Measurements from ENCODE around the gene UQCC2. TPM values are rescaled to one million over a fixed set of nuclear protein-coding genes. Genes with fewer than 3 reads are reported as not detected.

The UQCC2 gene
- total and polyA plus RNA-seq, 4 donors = 7.8 to 141 (median 48.1) TPM

- H3K27me3 ChIP-seq (ENCODE audit: control insufficient read depth in 3 of 3, insufficient read depth in 3 of 3, low read length in 2 of 3) = no peaks in the 10 kb centered on the region
- 83 to 87% methylated on average over 7 of the region's 7 CpGs for WGBS, 2 donors
- H3K4me3 ChIP-seq = no peak overlapping the region
- H3K36me3 ChIP-seq (ENCODE audit: control insufficient read depth in 4 of 4, insufficient read depth in 4 of 4, low read length in 4 of 4) = no peaks in the 10 kb centered on the region
- TF ChIP-seq CTCF (IDR thresholded peaks at IDR 0.05; ENCODE audit: control extremely low read depth, extremely low read depth) = no peak
- ATAC-seq (ENCODE audit: insufficient read depth, low FRiP score) = no peak
- no peak overlapping the region for H3K9ac ChIP-seq (ENCODE audit: insufficient read depth in 1 of 2, low read length in 2 of 2)
- peaks cover 0 to 24% (median 9%) of the 10 kb centered on the region in 5 donors for H3K4me1 ChIP-seq (ENCODE audit: control insufficient read depth in 5 of 5, insufficient read depth in 5 of 5, low read length in 5 of 5)
- DNase-seq = no peak
- H3K27ac ChIP-seq (ENCODE audit: low read depth in 1 of 2, low read length in 1 of 2) = no peak overlapping the region
- no peaks in the 10 kb centered on the region for H3K9me3 ChIP-seq (ENCODE audit: control insufficient read depth in 4 of 4, insufficient read depth in 3 of 4, low read length in 3 of 4)
Measured at GRCh38 chr6:33725891-33726673, 14.6 kb upstream of the UQCC2 start.

- no peak for DNase-seq
- no peak for TF ChIP-seq CTCF (IDR thresholded peaks at IDR 0.05; ENCODE audit: control extremely low read depth, extremely low read depth)
- no peak overlapping the region for H3K9ac ChIP-seq (ENCODE audit: insufficient read depth in 1 of 2, low read length in 2 of 2)
- no peaks in the 10 kb centered on the region for H3K36me3 ChIP-seq (ENCODE audit: control insufficient read depth in 4 of 4, insufficient read depth in 4 of 4, low read length in 4 of 4)
- no peaks in the 10 kb centered on the region for H3K9me3 ChIP-seq (ENCODE audit: control insufficient read depth in 4 of 4, insufficient read depth in 3 of 4, low read length in 3 of 4)
- WGBS, 2 donors = 93 to 95% methylated on average over 13 to 14 of the region's 14 CpGs
- no peak for ATAC-seq (ENCODE audit: insufficient read depth, low FRiP score)
- no peak overlapping the region for H3K27ac ChIP-seq (ENCODE audit: low read depth in 1 of 2, low read length in 1 of 2)
- peaks cover 2 to 24% (median 9%) of the 10 kb centered on the region in 5 donors for H3K4me1 ChIP-seq (ENCODE audit: control insufficient read depth in 5 of 5, insufficient read depth in 5 of 5, low read length in 5 of 5)
- no peak overlapping the region for H3K4me3 ChIP-seq
- H3K27me3 ChIP-seq (ENCODE audit: control insufficient read depth in 3 of 3, insufficient read depth in 3 of 3, low read length in 2 of 3) = no peaks in the 10 kb centered on the region
Measured at GRCh38 chr6:33725222-33725621, 13.7 kb upstream of the UQCC2 start.

GRCh38 chr6:33724102-33725023 lies 12.9 kb upstream of the UQCC2 start:
- ATAC-seq (ENCODE audit: insufficient read depth, low FRiP score) (no peak), DNase-seq (no peak)
- H3K4me1 ChIP-seq (ENCODE audit: control insufficient read depth in 5 of 5, insufficient read depth in 5 of 5, low read length in 5 of 5) = peaks cover 2 to 31% (median 14%) of the 10 kb centered on the region in 5 donors
- H3K36me3 ChIP-seq (ENCODE audit: control insufficient read depth in 4 of 4, insufficient read depth in 4 of 4, low read length in 4 of 4) = no peaks in the 10 kb centered on the region
- H3K4me3 ChIP-seq = no peak overlapping the region
- 65 to 74% methylated on average over 13 of the region's 13 CpGs for WGBS, 2 donors
- no peak overlapping the region for H3K27ac ChIP-seq (ENCODE audit: low read depth in 1 of 2, low read length in 1 of 2)
- no peaks in the 10 kb centered on the region for H3K9me3 ChIP-seq (ENCODE audit: control insufficient read depth in 4 of 4, insufficient read depth in 3 of 4, low read length in 3 of 4)
- no peaks in the 10 kb centered on the region for H3K27me3 ChIP-seq (ENCODE audit: control insufficient read depth in 3 of 3, insufficient read depth in 3 of 3, low read length in 2 of 3)
- no peak for TF ChIP-seq CTCF (IDR thresholded peaks at IDR 0.05; ENCODE audit: control extremely low read depth, extremely low read depth)
- no peak overlapping the region for H3K9ac ChIP-seq (ENCODE audit: insufficient read depth in 1 of 2, low read length in 2 of 2)
